Measurements from ENCODE around the gene EFHD1.

Gene EFHD1, protein sequence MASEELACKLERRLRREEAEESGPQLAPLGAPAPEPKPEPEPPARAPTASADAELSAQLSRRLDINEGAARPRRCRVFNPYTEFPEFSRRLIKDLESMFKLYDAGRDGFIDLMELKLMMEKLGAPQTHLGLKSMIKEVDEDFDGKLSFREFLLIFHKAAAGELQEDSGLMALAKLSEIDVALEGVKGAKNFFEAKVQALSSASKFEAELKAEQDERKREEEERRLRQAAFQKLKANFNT

DNA sequence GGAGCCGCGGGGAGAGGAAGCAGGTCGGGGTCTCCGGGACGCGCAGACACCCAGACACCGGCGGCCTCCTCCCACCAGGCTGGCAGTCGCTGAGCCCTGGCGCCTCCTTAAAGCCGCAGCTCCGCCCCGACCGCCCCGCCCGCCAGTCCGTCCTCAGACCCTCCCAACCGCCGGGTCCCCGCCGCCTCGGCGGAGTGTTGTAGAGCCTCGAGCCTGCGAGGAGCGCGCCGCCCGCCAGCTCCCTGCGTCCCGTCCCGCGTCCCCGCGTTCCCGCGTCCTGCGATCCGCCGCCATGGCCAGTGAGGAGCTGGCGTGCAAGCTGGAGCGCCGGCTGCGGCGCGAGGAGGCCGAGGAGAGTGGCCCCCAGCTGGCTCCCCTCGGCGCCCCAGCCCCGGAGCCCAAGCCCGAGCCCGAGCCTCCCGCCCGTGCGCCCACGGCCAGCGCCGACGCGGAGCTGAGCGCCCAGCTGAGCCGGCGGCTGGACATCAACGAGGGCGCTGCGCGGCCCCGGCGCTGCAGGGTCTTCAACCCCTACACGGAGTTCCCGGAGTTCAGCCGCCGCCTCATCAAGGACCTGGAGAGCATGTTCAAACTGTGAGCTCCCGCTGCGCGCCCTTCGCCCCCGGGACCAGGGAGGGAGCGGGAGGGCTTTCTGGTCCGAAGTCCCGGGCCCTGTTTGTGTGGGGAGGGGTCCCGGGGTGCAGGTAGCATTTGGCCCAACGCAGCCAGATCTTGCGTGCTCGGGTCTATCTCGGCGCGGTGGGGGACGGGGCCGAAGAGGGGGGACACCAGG, at the start of gene EFHD1:
EFHD1 (plus strand) TSS at position 192 of the 793 bp plus-strand sequence; CDS start at position 293, 101 bp downstream.
- DNase-seq (ENCODE audit: low spot score), result peak; percentile 55

DNA sequence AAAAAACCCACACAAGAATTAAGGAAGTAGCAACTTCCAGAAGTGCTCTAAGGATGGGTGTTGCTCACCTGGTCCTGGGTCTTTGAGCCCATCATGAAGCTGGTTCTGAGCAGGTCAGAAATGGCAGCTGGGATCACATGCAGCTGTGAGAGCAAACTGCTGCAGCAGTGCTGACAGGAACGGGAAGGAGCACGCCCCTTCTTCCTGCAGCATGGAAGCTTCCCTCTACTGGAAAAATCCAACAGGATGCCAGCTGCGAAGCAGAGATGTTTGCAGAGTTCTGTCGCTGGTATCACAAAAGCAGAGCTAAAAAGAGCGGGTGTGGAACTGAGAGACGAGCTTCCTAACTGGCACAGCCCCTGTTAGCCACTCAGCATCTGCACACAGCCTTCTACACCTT, 49.2 kb upstream of the EFHD1 start:
- no peak for DNase-seq (ENCODE audit: low spot score)

DNA sequence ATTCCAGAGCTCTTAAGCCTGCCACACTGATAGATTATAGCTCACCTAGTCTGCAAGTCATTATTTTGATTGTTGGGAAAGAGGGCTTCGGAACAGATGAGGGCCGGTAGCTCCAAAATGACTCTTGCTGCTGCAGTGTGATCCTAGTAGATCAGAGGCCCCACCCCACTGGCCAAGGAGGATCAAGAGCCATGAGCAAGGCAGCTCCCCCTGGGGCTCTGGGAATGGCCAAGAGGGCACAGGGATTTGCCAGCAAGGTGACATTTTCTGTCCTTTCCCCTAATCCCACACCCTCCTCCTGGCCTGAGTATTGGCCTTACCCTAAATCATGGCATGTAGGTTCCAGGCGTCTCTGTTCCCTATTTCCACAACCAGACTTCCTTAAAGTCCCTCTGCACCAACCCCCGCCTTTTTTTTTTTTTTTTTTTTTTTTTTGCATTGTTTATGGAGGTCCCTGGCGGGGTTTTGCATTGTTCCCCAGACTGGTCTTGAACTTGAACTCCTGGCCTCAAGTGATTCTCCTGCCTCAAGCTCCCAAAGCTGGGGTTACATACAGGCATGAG, 46.4 kb upstream of the EFHD1 start:
- no peak for DNase-seq (ENCODE audit: low spot score)

DNA sequence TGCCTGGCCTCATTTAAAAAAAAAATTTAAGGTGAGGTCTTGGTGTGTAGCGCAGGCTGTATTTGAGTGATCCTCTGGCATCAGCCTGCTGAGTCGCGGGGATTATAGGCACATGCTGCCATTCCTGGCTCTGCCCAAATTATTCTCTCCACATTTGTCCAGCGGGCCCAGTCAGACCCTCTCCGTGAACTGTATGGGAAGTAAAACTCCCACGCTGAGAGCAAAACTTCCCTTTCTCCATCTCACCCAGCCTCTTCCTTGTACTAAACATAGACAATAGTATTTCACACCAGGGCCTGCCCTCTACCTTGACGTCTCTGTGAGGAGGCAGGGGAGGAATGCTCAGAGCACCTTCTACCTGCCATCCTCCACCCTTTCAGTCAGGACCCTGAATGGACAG, 45.9 kb upstream of the EFHD1 start:
- DNase-seq (ENCODE audit: low spot score), result no peak

DNA sequence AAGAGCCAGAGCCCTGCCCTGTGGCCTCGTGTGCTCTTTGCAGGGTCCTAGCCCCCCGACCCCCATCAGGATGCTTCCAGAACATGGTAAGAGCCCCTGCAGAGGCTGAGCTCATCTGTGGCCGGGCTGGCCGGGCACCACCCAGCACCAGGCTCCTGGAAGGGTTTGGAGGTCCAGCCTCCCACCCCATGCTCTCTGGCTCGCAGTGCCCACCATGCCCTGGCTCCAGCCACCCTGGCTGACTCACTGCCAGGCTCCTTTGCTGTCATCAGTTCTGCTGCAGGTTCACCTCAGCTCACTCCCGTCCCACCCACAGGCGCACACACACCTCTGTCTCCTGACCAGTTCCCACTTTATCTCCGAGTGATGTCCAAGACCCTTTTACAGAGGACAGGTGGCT, 45.4 kb upstream of the EFHD1 start:
- no peak for DNase-seq (ENCODE audit: low spot score)

DNA sequence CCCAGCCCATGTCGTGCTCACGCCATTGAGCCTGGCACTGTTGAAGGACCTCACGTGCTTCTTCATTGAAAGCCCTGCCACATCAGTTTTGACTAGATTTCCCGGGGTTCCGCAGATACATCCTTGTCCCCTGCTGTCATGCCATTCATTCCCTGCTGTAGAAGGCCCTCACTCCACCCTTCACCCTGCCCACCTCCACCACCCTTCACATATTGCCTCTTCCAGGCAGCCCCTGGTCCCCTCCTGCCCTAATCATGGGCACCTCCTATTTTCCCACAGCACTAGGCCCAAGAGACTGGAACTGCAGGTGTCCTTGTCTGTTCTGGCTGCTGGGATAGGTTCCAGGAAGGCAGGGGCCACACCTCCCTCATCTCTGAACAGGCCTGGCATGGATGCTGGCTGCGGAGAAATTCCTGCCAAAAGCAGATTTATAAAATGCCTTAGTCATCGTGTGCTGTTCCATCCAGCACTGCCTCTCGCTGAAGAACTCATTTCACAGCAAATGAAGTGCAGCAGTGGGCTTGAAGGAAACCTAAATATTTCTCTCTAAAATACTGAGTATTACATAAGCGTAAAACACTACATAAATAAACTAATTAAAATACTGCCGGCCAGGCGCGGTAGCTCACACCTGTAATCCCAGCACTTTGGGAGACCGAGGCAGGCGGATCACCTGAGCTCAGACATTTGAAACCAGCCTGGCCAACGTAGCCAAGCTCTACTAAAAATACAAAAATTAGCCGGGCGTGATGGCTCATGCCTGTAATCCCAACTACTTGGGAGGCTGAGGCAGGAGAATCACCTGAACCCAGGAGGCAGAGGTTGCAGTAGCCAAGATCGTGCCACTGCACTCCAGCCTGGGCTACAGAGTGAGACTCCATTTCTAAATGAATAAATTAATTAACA, 44.5 kb upstream of the EFHD1 start:
- DNase-seq (ENCODE audit: low spot score), result no peak

DNA sequence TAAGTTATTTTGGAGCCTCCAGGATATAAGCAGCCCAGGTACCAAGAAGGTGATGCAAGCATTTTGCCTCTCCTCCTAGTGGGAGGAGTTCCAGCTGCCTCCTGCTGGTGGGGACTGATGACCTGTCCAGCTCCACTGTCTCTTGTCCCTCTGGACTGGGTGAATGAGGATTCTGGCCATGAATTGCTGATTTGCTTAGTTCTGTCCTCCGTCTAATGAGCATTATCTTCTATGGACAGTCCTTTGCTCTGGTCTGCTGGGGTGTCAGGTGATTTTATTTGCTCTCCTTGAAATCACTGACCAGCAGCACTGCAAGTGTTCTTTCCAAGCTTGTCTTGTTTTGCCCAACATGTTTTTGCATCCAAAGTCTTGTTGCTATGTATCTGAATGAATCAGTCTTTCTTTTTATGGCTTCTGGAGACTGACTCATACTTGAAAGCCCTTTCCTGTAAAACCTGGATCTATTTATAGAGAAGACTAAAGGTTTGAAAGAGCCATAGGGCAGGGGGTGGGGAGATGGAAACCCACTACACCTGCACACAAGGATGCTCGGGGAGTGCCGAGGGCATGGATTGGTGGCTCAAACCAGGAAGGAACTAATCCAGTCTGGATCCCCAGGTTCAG, 40.5 kb upstream of the EFHD1 start:
- DNase-seq (ENCODE audit: low spot score), result no peak

DNA sequence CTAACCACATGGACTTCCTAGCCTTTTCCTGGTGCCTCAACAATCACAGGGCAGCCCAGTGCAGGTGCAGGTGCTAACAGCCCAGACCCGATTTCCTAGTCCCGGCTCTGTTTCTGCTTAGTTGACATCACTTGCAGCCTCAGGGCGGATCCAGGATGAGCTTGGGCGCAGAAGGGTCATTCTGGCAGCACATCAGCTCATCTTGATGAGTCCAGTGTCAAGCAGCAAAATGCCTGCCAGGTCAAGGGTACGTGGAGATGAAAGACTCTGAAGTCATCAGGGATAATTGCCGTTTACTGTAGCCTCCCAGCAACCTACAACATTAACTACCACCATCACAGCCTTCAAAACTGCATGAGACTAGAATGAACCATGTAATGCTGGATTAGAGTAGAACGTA, 39.4 kb upstream of the EFHD1 start:
- no peak for DNase-seq (ENCODE audit: low spot score)

DNA sequence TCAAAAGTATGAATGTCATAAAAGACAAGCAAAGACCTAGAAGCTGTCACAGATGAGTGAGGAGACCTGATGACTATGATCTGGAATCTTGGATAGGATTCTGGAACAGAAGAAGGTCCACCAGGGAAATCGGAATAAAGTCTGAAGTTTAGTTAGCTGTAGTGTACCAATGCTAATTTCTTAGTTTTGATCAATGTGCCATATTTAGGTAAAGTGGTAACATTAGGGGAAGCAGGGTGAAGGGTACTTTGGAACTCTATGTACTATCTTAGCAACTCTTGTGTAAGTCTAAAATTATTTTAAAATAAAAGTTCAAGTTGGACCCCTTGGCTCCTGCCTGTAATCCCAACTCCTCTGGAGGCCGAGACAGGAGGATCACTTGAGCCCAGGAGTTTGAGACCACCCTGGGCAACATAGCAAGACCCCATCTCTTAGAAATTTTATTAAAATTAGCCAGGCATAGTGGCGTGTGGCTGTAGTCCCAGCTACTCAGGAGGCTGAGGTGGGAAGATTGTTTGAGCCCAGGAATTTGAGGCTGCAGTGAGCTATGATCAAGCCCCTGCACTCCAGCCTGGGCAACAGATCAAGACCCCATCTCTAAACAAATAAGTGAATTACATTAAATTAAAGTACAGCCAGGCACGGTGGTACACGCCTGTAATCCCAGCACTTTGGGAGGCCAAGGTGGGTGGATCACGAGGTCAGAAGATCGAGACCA, 35.9 kb upstream of the EFHD1 start:
- DNase-seq (ENCODE audit: low spot score), result no peak

DNA sequence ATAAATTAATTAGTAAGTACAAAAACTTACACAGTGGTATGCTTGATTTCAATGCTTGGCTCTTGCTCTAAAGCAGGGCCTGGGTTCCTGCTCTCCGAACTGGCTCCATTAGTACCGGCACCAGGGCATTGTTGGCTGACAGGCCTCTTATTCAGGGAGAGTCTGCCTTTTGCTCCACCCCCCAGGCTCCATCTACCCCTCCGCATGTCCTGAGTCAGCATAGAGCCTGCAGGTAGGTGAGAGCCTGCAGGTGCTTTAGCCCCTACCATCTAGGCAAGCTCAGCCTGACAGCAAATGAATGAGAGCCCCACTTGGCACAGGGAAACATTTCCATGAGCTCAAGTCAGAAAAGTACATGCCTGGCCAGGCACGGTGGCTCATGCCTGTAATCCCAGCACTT, 35.1 kb upstream of the EFHD1 start:
- no peak for DNase-seq (ENCODE audit: low spot score)

DNA sequence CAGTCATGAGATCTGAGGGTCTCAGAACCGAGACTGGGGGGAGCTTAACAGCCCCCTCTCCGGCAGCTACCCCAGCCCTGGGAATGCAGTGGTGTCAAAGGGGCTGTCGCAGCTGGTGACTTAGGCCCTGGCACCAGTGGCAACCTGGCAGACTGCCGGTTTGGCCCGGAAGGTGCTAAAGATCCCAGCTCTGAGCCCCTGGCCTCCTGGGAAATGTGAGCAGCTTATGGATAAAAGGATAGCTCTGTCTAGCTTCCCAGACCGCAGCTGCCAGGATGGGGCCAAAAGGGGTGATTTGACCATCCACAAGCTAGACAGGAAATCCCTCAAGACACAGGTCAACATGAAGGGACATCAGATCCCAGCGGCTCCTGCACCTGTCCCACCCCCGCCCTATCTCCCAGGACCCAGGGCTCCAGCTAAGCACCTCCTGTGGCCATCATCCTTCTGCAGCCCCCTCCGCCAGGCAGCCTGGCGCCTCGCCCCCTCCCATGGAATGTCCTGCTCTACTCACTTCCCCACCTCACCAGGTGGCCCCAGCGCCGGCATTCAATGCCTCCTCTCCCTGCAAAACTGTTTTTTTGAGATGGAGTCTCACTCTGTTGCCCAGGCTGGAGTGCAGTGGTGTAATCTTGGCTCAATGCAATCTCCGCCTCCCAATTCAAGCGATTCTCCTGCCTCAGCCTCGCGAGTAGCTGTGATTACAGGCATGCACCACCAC, 33.2 kb upstream of the EFHD1 start:
- DNase-seq (ENCODE audit: low spot score), result no peak

DNA sequence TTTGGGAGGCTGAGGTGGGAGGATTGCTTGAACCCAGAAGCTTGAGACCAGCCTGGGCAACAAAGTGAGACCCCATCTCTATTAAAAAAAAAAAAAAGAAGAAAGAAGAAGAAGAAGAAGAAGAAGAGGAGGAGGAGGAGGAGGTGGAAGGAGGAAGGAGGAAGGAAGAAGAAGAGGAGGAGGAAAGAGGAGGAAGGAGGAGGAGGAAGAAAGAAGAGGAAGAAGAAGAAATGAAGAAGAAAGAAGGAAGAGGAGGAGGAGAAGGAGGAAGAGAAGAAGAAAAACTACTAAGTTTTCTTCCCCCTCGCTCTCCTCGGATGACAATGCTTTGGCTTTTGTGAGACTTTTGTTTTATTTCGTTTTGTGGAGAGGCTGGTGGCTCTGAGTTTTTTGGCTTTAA, 30.1 kb upstream of the EFHD1 start:
- no peak for DNase-seq (ENCODE audit: low spot score)

DNA sequence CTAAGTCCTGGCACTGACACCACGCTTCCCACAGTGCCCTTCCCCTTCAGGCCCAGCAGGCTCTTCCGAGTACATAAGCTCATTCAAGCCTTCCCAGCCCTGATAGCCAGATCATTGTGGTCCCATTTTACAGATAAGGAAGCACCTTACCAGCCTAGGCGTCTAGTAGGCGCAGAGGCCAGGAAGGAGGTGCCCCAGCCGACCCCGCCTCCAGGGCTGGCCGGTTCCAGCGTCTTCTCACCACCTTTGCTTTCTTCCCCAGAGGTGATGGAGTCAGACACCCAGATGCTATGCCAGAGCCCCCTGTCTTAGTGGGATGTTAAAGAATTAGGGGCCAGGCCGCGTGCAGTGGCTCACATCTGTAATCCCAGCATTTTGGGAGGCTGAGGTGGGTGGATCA, 28.9 kb upstream of the EFHD1 start:
- no peak for DNase-seq (ENCODE audit: low spot score)

DNA sequence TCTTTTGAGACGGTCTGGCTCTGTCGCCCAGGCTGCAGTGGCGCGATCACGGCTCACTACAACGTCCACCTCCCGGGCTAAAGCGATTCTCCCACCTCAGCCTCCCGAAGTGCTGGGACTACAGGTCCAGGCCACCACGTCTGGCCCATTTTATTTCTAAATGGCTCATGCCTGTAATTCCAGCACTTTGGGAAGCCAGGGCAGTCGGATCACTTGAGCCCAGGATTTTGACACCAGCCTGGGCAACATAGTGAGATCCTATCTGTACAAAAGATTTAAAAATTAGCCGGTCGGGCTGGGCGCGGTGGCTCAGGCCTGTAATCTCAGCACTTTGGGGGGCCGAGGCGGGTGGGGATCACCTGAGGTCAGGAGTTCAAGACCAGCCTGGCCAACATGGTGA, 26.4 kb upstream of the EFHD1 start:
- no peak for DNase-seq (ENCODE audit: low spot score)

DNA sequence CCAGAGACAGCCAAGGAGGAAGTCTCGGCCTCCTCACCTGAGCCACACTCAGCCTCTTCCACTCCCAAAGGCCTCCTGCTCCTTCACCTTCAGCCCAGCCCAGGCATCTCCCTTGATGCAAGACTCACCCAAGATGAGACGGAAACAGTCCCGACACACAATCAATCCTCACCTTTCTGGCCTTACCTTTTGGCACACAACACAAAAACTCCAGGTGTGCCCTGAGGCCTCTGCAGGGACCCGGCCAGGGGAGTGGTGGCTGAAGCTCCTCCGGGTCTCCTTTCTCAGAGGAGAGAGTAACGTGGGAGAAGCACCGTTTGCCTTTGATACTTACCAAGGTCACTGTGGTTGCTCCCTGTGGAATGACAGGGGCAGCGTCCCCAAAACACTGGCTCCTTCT, 23.8 kb upstream of the EFHD1 start:
- DNase-seq (ENCODE audit: low spot score), result no peak

DNA sequence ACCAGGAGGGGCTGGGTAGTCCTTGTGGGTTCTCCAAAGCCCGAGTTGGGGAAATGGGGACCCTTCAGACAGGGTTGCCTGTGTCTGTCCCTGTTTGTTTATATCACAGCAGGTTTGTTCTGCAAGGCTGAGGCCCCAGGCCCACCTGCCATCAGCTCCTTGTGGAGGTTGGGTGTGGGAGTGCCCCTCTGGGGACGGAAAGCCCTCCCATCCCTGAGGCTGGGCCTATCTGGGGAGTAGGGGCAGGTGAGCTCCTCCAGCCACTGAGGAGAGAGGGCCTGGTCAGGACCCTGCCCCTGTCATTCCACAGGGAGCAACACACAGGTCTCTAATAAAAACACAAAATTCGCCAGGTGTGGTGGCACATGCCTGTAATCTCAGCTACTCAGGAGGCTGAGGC, 23.3 kb upstream of the EFHD1 start:
- DNase-seq (ENCODE audit: low spot score), result no peak

DNA sequence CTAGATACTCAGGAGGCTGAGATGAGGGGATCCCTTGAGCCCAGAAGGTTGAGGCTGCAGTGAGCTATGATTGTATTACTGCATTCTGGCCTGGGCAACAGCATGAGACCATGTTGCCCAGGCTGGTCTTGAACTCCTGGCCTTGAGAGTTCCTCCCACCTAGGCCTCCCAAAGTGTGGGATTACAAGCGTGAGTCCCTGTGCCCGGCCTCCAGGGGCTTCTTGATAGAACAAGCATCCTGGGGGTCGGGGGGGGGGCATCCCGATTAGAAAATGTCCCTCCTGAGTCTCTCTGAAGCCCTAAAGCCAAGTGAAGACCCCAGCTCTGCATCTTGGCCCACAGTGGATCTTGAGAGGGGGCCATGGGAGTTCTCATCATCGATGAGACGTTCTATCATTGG, 22.3 kb upstream of the EFHD1 start:
- DNase-seq (ENCODE audit: low spot score), result no peak

DNA sequence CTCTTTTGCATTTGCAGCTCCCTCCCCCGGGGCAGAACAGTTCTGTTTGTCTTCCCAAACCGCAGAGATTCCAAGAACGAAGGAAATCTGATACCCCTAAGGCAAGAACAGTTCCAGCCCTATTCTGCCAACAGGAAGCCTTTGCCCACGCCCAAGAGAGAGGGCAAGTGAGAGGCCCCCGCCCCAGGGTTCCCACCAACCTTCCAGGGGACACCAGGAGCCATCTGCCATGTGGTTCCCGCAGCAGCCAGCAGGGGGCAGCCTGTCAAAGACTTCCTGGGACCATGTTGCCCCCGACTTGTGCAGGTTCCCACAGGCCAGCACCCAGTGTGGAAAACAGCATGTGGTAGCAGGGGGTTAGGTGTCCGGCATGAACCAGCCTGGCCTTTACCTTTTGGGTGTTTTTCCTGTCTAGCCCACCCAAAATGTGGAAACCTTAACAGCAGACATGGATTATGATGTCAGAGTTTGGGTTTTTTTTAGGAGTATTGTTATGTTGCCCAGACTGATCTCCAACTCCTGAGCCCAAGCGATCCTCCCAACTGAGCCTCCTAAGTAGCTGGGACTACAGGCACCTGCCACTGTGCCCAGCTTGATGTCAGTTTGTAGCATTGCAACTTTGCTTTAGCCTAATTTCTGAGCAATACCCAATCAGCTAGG, 21.7 kb upstream of the EFHD1 start:
- DNase-seq (ENCODE audit: low spot score), result peak; percentile 63

DNA sequence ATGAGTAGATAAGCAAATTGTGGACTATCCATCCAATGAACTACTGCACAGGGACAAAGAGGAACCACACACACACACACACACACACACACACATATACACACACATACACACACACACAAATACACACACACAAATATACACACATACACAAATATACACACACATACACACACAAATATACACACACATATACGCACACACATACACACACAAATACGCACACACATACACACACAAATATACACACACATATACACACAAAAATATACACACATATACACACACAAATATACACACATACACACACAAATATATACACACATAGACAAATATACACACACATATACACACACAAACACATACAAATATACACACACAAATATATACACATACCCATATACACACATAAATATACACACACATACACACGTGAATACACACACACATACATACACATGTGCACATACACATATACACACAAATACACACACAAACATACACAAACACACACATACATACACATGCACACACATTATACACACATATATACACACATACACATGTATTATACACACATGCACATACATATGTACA, 19.8 kb upstream of the EFHD1 start:
- DNase-seq (ENCODE audit: low spot score), result no peak

DNA sequence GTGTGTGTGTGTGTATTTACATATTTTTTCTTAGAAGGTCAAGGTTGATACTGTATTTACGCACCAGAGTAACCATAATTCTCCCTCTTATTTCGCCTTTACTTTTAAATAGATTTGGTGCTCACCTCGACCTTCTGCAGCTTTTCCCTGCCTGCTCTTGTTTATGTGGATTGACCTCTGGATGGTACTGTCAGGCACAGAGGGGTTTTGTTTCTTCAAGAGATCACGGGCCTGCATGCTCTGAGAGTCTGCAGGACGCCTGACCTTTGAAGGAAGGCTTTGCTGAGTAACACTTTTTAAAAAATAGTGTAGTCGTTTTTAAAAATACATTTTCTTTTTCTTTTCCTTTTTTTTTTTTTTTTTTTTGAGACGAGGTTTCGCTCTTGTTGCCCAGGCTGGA, 18.1 kb upstream of the EFHD1 start:
- DNase-seq (ENCODE audit: low spot score), result no peak

All from germinal center (tissue), 1 donor.